Pancreas (tissue), 10 donors: ENCODE measurements around the gene TNRC6C. TPM values are rescaled to one million over a fixed set of nuclear protein-coding genes. Genes with fewer than 3 reads are reported as not detected.

Experiments
- ATAC-seq, 4 donors: fragments of 200-7000 bp; cut with Tn5 transposase; one replicate each; pipeline versions ENCODE4 v1.8.0 to v1.9.1; 2020; ENCODE audit warnings: mild to moderate bottlenecking in 4 of 4, moderate library complexity in 4 of 4
- DNase-seq, 6 donors: peaks; one replicate each; pipeline ENCODE4 v3.0.0-alpha.2; 2020
- FAIRE-seq: peaks from 2 replicates; lab custom pipeline; 2012; peaks lifted over from hg19 to GRCh38; lab: Jason Lieb, UNC
- H3K27ac ChIP-seq, 4 donors: fragments of 200-600 bp; sonication (generic); 1 replicate in 3 of 4; 2 replicates in 1 of 4; pipeline versions ENCODE4 v1.5.0 to v1.8.0; 2020
- H3K27me3 ChIP-seq, 4 donors: fragments of 200-600 bp; one replicate each; pipeline ENCODE4 v1.8.0; 2021
- H3K36me3 ChIP-seq, 3 donors: fragments of 200-600 bp; sonication (generic) in 1 of 3; one replicate each; pipeline versions ENCODE4 v1.5.0 to v1.8.0; 2020 to 2021
- H3K4me1 ChIP-seq, 3 donors: fragments of 200-600 bp; one replicate each; pipeline ENCODE4 v1.8.0; 2021
- H3K4me3 ChIP-seq, 4 donors: fragments of 200-600 bp; sonication (generic) in 2 of 4; one replicate each; pipeline versions ENCODE4 v1.5.0 to v1.8.0; 2020 to 2021
- H3K9me3 ChIP-seq, 4 donors: fragments of 200-600 bp; one replicate each; pipeline ENCODE4 v1.8.0; 2021
- CTCF ChIP-seq, 4 donors: fragments of 200-600 bp; sonication (generic) in 3 of 4; IDR thresholded peaks; one replicate each; pipeline versions ENCODE4 v1.5.0 to v1.8.0; 2021; ENCODE audit warnings: antibody characterized with exemption in 4 of 4
- WGBS, 2 donors: extraction: QIAGEN DNeasy Blood & Tissue Kit; methylation state at CpG; one replicate each; pipeline ENCODE4 v1.1.7; 2013; 5-methylcytosine and 5-hydroxymethylcytosine counted together
- intact Hi-C, 3 donors: fragments of 100-400 bp; cut with DNase I; formaldehyde crosslinking; loops; one replicate each; pipeline versions ENCODE4 v1.11.1 to v1.14.2; 2022
- polyA plus RNA-seq, 2 donors: library from polyadenylated mRNA; stranded (reverse); fragments of 200-250 nt; gene quantifications; one replicate each; pipeline ENCODE4 v1.2.3, GENCODE V29; 2013
- total RNA-seq, 6 donors: library from RNA; stranded (reverse); fragmentation: NEBNext Ultra II Directional in 4 of 6; extraction: Animal tissue kit (Norgen Biotek cat#: 25700) in 4 of 6; gene quantifications; one replicate each; pipeline versions ENCODE4 v1.2.1 to v1.2.4, GENCODE V29; 2021 to 2023
- donor health status: healthy with polysubstance abuse.
- donor health status: DM: no; HTN: no; CAD: no; lungs with moderate emphysema.
- donor health status: DM: no; HTN: no; CAD: no.
- donor health status: control.
- donor health status: control.
- donor health status: Bipolar disorder and iron deficiency.
- donor health status: DM: yes; HTN: yes; CAD: no.
- donor health status: DM: no; HTN: no; CAD: no.
- donor health status: DM: no; HTN: no; CAD: no.
- donor health status: DM: yes; HTN: yes; CAD: no.

The TNRC6C gene
- total and polyA plus RNA-seq, 8 donors = 4.0 to 15.5 (median 7.7) TPM

- H3K4me3 ChIP-seq = no peak overlapping the region
- H3K4me1 ChIP-seq = no peaks in the 10 kb centered on the region
- ATAC-seq = no peak
- H3K9me3 ChIP-seq = no peaks in the 10 kb centered on the region
- TF ChIP-seq CTCF (IDR thresholded peaks at IDR 0.05) = no peak
- no peak overlapping the region for H3K27ac ChIP-seq
- DNase-seq = no peak
- no peaks in the 10 kb centered on the region for H3K27me3 ChIP-seq
- 93 to 98% methylated on average over 2 of the region's 2 CpGs for WGBS, 2 donors
- no peak for FAIRE-seq
- H3K36me3 ChIP-seq = no peaks in the 10 kb centered on the region
- intact Hi-C loops = no loop called here
These were observed 67.9 kb downstream of the TNRC6C start for GRCh38 chr17:78026381-78026780.

GRCh38 chr17:78027121-78027520, 68.6 kb downstream of the TNRC6C start:
- H3K36me3 ChIP-seq = peaks cover 0 to 7% (median 0%) of the 10 kb centered on the region in 3 donors
- FAIRE-seq = no peak
- no peak overlapping the region for H3K4me3 ChIP-seq
- intact Hi-C loops = no loop called here
- no peak for ATAC-seq
- H3K27me3 ChIP-seq = no peaks in the 10 kb centered on the region
- DNase-seq = no peak
- no peaks in the 10 kb centered on the region for H3K9me3 ChIP-seq
- 73 to 82% methylated on average over 2 of the region's 2 CpGs for WGBS, 2 donors
- TF ChIP-seq CTCF (IDR thresholded peaks at IDR 0.05) = no peak
- no peaks in the 10 kb centered on the region for H3K4me1 ChIP-seq
- no peak overlapping the region for H3K27ac ChIP-seq

- no peaks in the 10 kb centered on the region for H3K27me3 ChIP-seq
- H3K9me3 ChIP-seq = no peaks in the 10 kb centered on the region
- 70% methylated on average over 1 of the region's 1 CpG for WGBS, 2 donors
- ATAC-seq = no peak
- no peak for FAIRE-seq
- H3K4me1 ChIP-seq = no peaks in the 10 kb centered on the region
- DNase-seq = no peak
- intact Hi-C loops = no loop called here
- no peak overlapping the region for H3K4me3 ChIP-seq
- H3K36me3 ChIP-seq = peaks cover 0 to 14% (median 0%) of the 10 kb centered on the region in 3 donors
- no peak overlapping the region for H3K27ac ChIP-seq
- no peak for TF ChIP-seq CTCF (IDR thresholded peaks at IDR 0.05)
These were observed 71.2 kb downstream of the TNRC6C start for GRCh38 chr17:78029697-78030096.

GRCh38 chr17:78031435-78031834, 72.9 kb downstream of the TNRC6C start:
- no peaks in the 10 kb centered on the region for H3K27me3 ChIP-seq
- H3K9me3 ChIP-seq = no peaks in the 10 kb centered on the region
- H3K4me1 ChIP-seq = no peaks in the 10 kb centered on the region
- intact Hi-C loops = no loop called here
- peaks cover 0 to 20% (median 0%) of the 10 kb centered on the region in 3 donors for H3K36me3 ChIP-seq
- WGBS, 2 donors = 93% methylated on average over 8 of the region's 8 CpGs
- no peak overlapping the region for H3K4me3 ChIP-seq
- no peak for DNase-seq
- TF ChIP-seq CTCF (IDR thresholded peaks at IDR 0.05) = no peak
- FAIRE-seq = no peak
- ATAC-seq = no peak
- H3K27ac ChIP-seq = no peak overlapping the region

GRCh38 chr17:78032166-78032565, 73.7 kb downstream of the TNRC6C start:
- no peak for TF ChIP-seq CTCF (IDR thresholded peaks at IDR 0.05)
- no peak for FAIRE-seq
- no peaks in the 10 kb centered on the region for H3K27me3 ChIP-seq
- no peaks in the 10 kb centered on the region for H3K4me1 ChIP-seq
- H3K4me3 ChIP-seq = no peak overlapping the region
- DNase-seq = no peak
- 74 to 85% methylated on average over 1 of the region's 1 CpG for WGBS, 2 donors
- ATAC-seq = no peak
- H3K36me3 ChIP-seq = peaks cover 0 to 20% (median 0%) of the 10 kb centered on the region in 3 donors
- H3K27ac ChIP-seq = no peak overlapping the region
- intact Hi-C loops = no loop called here
- H3K9me3 ChIP-seq = no peaks in the 10 kb centered on the region
